ELR (cell line): ENCODE results near the gene NPFFR1.
"Not testable (repeated sequence)": the region's sequence is repeated elsewhere in the genome, so short reads cannot be mapped to it uniquely, and the experiment has no call there.

ENCODE experiments used
- DNase-seq: peaks from one replicate; pipeline ENCODE4 v3.0.0-alpha.2; 2015; ENCODE audit warnings: low read depth

Gene NPFFR1

DNA sequence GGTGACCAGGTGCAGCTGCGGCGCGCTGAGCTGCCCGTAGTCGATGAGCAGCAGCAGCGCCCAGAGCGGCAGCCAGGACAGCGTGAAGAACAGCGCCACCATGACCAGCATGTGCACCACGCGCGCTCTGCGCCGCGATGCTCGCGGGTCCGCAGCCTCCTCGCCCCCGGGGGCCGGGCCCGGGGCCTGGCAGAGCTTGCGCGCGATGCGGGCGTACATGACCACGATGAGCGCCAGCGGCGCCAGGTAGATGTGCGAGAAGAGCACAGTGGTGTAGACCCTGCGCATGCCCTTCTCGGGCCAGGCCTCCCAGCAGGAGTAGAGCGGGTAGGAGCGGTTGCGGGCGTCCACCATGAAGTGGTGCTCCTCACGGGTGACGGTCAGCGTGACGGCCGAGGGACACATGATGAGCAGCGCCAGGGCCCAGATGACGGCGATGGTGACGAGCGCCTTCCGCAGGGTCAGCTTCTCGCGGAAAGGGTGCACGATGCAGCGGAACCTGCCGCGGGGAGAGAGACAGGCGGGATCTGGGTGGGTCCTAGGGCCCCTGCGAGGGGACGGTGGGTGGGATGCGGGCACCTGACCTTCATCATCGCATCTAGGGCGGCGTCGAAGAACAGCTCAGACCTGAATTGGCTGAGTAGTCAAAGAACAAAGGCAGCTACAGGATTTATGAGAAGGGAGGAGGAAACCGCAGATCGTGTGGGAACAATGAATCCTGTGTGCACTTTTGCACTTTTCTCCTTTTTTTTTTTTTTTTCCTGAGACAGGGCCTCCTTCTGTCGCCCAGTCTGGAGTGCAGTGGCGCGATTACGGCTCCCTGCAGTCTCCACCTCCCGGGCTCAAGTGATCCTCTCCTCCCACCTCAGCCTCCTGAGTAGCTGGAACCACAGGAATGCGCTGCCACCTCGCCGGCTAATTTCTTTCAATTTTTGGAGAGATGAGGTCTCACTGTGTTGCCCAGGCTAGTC, 28.2 kb downstream of the NPFFR1 start:
- DNase-seq, result no peak

DNA sequence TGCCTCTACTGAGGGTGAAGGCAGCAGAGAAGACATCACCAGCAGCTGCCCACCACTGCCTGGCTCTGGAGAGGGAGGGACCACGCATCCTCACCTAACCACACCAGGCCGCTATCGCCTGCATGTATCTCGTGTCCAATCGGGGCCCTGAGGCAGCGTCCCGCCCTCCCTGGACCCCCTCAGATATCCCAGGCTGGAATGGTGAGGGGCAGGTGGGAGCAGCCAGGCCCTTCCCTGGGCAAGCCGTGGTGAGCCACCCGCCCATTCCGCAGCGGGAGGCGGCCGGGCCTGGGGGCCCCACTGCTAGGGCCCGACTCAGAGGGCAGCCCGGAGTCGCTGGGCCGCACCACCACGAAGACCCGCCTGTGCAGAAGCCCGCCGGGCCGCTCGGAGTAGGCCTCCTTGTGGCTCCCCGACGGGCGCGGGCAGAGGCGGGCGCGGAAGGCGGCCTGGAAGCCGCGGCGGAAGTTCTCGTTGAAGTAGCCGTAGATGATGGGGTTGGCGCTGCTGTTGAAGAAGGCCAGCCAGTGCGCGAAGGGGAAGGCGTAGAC, 29.0 kb downstream of the NPFFR1 start:
- no peak for DNase-seq

DNA sequence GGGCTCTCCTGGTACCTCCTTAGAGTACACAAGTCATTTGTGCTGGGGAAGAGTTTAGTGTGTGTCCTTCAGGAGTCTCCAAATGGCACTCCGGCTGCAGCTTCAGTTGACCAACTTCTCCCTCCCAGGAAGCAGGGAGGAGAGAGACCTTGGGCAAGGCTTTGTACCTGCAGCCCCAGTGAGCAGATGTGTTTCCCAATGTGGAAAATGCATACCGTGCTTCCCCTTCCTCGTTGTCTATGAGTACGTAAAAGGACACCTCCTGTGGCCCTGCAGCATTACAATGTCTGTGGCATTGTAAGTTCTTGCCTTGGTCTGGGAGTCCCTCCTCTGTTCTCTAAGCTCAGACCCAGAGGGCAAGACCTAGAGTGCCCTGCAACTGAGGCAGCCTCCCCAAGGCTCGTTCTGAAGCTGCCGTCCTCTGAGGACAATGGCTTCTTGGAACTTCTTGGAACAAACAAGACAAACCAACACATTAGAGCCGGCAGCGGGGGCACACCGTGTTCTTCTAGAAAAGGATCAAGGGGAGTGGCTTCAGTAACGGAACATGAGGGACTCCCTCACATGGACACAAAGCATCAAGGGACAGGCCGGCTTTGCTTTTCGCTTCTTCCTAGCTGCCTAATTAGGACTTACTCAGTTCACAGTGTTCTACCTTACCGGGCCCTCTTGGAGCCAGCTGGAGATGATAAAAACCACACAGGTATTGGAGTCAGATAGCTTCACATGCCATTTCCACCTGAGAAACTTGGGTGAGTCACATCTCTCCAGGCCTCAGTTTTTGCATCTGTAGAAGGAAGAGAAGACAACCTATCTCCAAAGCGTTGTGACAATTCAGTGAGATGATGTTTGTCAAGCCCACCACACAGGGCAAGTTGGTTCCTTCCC, 29.7 kb downstream of the NPFFR1 start:
- DNase-seq, result no peak

DNA sequence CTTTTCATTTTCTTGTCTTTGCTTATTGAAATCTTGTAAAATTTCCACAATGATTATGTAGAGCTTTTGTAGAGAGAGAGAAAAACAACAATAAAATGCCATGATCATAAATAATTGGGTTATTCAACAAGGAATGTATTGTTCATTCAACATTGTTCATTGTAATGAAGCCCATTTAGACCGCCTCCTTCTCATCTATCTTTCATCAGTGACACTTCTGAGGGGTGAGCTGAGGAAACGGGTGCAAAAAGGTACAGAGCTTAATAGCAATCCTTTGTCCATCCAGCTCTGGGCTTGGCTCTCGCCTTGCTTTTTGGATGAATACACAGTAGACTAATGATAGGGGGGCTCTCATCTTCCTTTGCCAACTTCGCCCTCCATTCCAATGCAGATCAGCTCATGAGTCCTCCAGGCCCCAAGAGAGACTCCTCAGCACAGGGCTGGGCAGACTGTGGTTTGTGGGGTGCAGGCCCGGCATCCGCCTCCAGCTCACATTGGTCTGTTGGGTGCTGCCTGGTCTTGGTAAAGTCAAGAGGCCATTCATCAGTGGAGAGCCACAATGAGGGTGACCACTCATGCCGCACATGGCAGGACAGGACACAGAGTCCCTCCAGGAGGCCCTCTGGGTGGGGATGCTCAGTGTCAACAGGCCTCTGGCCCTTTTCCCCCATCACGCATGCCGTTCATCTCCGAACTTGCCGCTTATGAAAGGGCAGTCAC, 32.7 kb downstream of the NPFFR1 start:
- DNase-seq, result no peak

GRCh38 chr10:70247360-70247759, 36.4 kb downstream of the NPFFR1 start:
- no peak for DNase-seq

DNA sequence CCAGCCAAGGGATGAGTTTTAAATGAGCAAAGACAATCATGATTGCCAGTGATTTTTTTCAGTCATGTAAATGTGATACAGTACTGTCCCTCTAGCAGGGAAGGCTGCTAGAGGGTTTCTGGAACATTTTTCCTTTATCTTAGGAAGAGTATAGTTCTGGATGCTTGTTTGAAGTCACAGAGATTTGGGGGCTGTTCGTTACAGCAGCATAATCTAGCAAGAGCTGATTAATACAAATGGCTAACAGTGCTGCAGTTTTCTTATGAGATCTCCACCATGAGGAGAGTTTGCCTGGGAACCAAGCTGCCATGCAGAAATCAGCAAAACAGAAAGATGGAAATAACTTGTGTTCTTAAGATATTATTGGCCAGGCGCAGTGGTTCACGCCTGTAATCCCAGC, 42.7 kb downstream of the NPFFR1 start:
- DNase-seq, result no peak

GRCh38 chr10:70239986-70240385, 43.8 kb downstream of the NPFFR1 start:
- not testable (repeated sequence) for DNase-seq

GRCh38 chr10:70239077-70239976, 44.5 kb downstream of the NPFFR1 start:
- not testable (repeated sequence) for DNase-seq

DNA sequence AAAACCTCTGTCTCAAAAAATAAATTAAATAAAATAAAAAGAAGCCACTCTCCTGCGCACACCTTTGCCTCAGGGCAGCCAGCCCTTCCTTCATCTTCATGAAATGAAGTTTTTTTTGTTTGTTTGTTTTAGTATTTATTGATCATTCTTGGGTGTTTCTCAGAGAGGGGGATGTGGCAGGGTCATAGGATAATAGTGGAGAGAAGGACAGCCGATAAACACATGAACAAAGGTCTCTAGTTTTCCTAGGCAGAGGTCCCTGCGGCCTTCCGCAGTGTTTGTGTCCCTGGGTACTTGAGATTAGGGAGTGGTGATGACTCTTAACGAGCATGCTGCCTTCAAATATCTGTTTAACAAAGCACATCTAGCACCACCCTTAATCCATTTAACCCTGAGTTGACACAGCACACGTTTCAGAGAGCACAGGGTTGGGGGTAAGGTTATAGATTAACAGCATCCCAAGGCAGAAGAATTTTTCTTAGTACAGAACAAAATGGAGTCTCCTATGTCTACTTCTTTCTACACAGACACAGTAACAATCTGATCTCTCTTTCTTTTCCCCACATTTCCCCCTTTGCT, 45.8 kb downstream of the NPFFR1 start:
- not testable (repeated sequence) for DNase-seq

GRCh38 chr10:70234668-70235447, 48.9 kb downstream of the NPFFR1 start:
- DNase-seq, result peak; percentile 25

- no peak for DNase-seq
These were observed 49.9 kb downstream of the NPFFR1 start for GRCh38 chr10:70233939-70234300.

DNA sequence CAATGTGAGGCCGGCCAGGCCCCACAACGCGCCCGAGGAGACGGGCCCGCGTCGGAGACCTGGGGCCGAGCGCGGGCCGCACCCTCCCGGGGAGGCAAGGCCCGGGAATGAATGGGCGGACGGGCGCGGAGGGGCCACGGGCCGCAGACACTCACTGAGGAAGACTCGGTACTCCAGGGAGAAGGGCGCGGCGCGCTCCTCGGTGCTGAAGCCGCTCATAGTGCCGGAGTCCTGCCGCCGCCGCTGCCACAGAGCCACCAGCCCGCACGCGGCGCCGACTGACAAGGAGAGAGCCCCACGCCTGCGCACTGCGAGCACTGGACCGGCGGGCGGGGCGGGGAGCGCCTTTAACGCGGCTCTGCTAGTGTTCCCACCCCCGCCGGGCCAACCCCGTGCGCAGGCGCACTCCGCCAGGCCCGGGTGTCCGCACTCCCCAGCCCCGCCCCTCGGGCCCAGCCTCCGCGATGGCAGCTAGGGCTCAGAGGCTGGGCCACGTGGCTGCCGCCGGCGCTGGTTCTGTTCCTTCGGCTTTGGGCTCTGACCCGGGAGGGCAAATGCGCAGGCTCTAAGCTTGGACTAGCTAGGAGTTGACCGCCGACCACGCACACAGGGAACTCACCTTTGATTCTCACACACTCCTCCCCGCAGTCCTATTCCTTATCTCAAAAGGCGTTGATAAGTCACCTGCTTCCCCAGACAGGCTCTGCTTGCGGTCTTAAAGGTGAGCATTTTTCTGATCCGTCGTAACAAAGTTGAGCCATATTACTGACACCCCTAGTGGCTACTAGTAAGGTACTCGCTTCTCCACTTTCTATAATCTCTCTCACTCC, 50.5 kb downstream of the NPFFR1 start, which contains the start of gene PPA1:
Gene PPA1 (minus strand): TSS at position 321 of the 830 bp plus-strand sequence. CDS start 102 bp downstream, at position 219.
- peak; percentile 96 for DNase-seq

GRCh38 chr10:70232859-70233108, 51.0 kb downstream of the NPFFR1 start:
- no peak for DNase-seq

GRCh38 chr10:70232155-70232858, 51.5 kb downstream of the NPFFR1 start:
- DNase-seq, result peak; percentile 78

- DNase-seq, result no peak
These were observed 55.3 kb downstream of the NPFFR1 start for GRCh38 chr10:70228491-70228890.

DNA sequence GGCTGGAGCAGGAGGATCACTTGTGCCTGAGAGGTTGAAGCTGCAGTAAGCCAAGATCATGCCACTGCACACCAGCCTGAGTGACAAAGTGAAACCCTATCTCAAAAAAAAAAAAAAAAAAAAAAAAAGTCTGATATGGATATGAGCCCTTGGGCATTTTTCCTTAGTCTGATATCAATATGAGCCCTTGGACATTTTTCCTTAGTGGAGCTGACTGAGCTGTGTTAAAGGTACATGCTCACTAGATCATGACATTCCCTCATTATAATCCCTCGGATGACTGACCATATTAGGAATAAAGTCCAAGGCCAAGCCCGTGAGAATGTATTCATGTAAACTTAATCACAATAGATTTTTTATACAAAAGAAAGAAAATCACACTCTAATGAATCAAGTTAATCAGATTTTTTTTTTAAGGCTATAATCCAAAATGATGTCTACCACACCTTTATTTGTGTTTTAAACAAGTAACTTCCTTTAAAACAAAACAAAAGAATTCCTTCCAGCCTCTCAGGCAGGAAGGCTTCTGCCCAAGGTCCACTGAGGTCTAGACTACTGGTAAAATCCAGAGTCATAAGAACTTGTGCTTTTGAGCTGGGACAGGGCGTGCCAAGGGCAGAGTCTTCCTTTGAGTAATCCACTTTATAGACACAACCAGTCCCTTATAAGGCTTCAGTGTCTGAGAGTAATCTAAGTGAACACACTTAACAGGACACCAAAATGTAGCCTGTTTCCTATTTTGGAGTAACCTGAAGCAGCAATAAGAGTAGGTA, 56.1 kb downstream of the NPFFR1 start:
- no peak for DNase-seq

DNA sequence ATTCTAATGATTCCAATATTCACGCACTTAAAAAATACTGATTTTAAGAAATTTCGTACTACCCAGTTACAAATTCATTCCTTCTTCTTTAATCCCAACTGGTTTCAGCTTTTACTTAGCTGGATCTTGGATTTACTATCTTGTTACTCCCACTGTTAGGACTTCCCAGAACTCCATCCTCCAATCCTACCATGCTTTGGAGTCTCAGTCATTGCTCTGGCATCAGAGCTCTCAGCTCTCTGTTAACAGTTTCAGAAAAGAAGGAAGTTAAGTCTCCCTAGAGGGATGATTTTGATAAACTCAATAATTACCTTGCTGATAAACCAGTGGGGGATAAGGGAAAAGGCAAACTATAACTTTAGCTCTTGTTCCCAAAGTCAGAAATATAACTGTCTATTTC, 60.1 kb downstream of the NPFFR1 start:
- no peak for DNase-seq
